SW480 (cell line): ENCODE measurements around the gene XRN2.

Experiments used
- DNase-seq: peaks from one replicate; pipeline ENCODE4 v3.0.0-alpha.2; 2016; ENCODE audit warnings: low spot score

Gene XRN2

DNA sequence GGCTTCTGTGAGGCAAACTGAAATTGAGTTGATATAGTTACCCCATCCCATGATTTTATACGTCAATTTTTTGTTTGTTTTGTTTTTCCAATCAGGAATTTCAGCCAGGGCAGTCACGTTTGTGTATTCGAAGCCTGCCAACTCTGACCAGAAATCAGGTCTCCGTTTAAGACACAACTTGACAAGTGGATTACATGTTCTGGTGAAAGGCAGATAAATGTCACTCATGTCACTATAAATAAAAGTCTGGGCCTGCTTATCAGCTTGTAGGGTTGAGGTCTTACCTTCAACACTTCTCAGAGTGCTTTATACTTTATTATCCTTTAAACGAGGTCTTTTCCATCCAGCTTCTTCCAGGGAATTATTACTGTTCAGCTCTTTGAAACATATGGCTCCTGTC lies 8.4 kb upstream of the XRN2 start:
- DNase-seq: no peak

DNA sequence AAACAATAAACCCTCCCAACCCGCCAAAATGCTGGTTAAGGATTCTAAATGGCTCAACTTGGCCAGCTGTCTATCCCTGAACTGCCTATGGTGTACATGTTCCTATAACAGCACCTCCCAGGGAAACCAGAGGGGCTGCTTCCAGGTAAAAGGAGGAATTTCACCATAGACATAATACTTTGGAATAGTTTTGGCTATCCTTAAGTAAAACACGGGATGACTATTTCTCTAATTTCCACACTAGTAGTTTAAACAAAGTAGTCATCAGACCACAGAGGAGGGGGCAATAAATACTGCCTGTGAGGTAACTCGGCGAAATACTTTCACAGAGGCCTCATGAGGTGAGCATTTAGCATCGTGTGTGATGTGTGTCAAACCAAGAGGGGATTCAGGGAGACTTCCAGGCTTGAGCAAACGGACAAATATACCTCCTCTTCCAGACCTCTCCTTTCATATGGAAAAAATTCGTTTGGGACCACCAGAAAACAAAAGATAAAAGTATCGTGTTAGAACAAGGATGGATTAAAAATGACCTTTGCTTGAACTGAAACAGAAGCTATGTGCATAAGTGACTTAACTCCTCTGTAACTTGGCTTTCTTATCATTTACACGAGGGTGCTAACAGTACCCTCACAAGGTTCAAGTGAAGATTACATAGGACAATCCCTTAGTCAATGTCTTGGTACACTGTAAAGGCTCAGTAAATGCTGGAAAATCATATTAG lies 1.0 kb upstream of the XRN2 start:
- no peak for DNase-seq

- DNase-seq: no peak
These were observed 469 bp upstream of the XRN2 start for GRCh38 chr20:21302664-21303060.

GRCh38 chr20:21303872-21304586 lies 898 bp downstream of the XRN2 start:
- no peak for DNase-seq

GRCh38 chr20:21308340-21308739 lies 5.2 kb downstream of the XRN2 start:
- DNase-seq: no peak

DNA sequence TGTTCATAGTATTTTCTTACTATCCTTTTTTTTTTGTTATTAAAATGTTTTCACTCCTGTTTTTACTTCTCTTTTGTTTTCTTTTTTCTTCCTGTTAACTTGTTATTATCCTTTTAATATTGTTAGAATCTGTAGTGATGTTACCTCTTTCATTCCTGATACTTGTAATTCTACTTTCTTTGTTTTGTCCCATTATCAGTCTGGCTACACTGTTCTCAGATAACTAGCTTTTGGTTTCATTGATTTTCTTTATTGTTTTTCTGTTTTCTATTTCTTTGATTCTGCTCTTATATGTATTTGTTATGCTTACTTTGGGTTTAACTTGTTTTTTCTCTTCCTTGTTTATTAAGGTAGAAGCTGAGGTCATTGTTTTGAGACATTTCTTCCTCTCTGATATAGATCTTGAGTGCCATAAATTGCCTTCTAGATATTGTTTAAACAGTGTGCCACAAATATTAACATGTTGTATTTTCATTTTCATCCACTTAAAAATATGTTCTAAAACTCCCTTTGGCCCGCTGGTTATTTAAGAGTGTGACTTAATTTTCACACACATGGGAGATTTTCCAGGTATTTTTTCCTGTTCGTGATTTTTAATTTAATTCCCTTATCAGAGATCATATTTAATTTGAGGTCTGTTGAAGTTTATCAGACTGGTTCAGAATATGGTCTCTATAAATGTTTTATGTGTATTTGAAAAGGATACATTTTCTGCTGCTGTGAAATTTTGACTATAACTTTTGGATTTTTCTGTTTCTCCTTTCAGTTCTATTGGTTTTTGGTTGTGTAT lies 6.7 kb downstream of the XRN2 start:
- DNase-seq: no peak

DNA sequence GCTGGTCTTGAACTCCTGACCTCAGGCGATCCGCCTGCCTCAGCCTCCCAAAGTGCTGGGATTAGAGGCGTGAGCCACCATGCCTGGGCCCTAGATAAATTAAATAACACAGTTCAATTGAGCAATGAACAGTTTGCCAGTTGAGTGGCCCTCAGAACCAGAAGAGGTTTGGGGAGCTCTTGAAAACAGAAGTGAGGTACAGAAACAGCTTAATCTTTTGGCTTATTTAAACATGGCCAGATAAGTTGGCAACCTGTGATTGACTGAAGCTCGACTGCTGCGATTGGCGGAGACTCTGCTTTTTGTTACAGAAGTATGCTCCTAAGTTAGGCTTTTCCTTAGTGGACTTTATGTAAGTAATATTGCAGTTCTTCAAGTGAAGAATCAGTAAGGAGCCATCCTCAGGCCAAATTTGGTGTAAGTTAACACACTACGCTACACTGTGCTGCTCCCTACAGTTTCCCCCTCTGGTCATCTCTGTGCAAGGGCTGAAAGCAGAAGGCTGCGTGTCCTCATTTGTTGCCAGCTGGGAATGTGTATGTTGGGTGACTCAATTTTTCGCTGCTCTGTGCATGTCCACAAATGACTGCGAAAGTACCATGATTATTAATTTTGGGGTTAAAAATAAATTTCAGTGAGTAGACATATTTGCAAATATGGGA lies 9.8 kb downstream of the XRN2 start:
- DNase-seq: no peak

DNA sequence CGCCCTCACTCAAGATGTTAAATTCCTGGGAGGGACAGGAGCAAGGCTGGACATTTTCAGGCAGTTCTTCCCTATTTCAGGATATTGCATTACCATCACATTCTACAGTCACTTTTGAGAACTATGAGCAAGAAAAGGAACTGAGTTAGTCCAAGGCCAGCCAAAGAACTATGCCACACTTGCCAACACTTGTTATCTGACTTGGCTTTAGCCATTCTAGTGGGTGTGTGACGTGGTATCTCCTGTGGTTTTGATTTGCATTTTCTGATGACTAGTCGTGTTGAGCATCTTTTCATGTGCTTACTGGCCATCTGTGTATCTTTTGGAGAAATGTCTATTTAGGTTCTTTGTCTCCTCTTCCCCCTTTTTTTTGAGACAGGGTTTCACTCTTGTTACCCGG lies 12.0 kb downstream of the XRN2 start:
- DNase-seq: peak; percentile 46

DNA sequence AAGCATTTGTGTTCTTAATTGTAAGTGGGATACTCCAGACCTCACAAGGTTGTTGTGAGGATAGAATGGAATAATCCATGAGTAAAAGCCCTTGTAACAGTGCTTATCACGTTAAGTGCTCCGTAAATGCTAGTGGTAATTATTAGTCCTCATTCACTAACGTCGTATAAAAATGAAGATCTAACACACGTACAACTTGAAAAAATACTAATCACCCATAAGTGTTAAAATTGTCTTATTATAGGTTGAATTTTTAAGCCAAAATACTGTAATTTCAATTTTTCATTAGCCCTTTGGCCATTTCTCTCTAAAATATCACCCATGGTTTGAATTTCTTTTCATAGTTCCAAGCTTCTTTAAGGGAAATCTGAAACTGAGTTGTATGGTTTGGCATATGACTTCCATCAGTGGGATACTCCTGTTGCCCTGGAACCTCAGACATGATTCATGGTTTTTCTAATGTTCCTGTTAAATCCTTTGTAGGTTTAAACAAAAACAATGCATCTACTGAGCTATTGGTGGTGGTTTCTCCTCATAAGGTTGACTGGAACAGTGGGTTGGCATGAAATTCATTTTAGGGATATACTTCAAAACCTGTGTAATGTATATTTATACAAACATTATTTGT lies 19.1 kb downstream of the XRN2 start:
- DNase-seq: no peak

DNA sequence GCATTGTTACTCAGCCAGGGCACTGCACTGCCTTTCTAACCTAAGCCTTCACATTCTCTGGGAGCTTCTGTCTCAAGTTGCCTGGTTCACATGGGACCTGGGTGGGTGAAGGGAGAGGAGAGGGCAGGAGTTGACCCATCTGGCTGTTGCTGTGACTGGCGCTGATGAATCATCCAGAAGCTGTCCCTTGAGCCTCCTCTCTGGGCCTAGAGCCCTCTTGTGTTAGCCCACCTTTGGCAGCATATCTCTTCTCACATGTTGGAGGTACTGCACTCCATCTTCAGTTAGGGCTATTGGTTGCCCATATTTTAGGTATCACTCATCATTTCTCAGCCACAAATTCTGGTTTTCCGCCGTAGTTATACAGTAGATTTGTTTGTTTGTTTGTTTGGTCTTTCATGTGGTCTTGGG lies 19.8 kb downstream of the XRN2 start:
- peak; percentile 62 for DNase-seq

DNA sequence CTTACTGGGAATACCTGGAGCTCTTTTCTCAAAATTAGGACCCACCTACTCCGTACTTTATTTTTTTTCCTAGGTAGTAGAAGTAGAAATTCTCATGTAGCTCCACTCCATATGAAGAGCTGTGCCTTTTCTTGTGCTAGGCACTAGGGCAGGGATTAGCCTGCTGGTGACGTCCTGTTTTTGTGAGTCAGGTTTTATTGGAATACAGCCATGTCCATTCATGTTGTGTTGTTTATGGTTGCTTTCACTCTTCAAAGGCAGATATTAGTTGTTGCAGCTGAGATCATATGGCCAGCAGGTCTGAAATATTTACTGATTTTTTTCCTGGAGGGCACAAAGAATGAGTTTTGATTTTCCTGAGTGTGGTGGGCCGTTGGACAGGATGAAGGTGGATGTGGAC lies 20.5 kb downstream of the XRN2 start:
- DNase-seq: peak; percentile 70

DNA sequence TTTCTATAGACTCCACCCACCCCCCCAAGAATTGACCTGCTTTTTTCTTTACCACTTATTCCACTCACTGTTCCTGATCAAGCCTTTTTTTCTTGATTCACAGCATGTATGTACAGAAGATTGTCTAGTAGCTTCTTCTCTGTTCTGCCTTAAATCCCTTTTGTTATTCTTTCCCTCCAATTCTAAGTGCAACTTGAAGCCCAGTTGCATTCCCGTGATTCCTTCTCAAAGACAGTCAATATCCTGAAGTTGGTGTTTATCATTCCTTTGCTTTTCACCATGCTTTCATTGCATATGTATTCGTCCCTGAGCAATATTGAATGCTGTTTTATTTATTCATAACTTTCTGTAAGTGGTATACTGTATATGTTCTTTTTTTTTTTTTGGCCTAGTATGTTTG lies 21.0 kb downstream of the XRN2 start:
- DNase-seq: no peak

- no peak for DNase-seq
These were observed 22.2 kb downstream of the XRN2 start for GRCh38 chr20:21325296-21325695.

DNA sequence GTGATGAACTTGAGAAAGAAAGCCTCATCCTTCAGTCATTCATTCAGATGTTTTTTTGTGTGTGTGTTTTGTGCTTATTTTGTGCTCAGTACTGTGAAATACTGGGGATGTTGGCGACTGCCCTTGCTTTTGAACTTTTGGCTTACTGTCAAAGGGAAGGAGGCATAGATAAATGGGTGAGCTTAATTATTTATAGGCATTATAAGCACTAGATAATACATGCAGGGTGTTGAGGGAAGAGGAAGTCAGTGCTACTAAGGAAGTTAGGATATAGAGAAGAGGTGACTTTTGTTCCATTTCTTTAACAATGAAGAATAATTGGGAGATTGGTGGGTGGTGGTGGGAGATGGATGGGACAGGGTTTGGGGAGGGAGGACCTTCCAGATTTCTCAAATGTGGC lies 23.6 kb downstream of the XRN2 start:
- DNase-seq: no peak

DNA sequence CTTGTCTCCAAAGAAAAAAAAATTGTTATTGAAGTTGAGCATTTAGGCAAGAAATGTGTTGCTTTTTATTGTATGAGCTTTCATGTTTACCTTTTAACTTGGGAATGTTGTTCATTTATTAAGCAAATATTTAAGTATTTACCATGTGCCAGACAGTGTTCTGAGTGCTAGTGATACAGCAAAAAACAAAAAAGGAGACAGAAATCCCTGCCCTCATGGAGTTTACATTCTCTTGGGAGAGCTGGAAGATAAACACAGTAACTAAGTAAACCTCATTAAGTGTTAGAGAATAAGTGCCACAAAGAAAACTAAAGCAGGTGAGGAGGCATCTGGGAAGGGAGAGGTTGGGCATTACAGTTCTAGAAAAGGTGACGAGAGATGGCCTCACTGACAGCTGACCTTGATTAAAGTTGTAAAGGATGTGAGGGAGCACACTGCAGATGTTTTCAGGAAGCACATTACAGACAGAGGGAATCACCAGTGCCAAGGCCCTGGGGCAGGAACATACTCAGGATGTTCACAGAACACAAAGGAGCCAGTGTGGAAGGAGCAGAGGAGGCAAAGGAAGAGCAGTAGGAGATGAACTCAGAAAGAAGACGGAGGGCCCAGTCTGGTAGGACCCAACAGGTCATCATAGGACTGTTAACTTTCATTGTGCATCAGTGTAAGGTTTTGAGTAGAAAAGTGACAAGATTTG lies 33.5 kb downstream of the XRN2 start:
- DNase-seq: no peak

GRCh38 chr20:21338291-21338690 lies 35.2 kb downstream of the XRN2 start:
- no peak for DNase-seq

DNA sequence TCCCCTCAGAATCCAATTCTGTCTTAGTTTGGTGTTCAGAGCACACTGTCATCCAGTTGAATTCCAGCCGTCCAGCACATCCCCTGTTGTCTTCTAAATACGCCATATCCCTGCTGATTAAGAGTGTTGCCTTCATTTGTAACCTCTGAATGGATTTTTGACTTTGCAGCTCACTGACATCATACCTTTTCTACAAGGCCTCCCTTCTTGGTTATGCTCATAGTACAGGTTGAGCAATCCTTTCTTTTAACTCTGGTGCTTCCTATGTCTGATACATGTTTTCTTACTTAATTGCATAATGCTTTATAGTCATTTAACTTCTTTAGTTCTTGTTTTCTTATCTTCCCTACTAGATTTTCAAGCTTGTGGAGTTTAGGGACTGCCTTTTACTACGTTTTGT lies 36.4 kb downstream of the XRN2 start:
- no peak for DNase-seq

DNA sequence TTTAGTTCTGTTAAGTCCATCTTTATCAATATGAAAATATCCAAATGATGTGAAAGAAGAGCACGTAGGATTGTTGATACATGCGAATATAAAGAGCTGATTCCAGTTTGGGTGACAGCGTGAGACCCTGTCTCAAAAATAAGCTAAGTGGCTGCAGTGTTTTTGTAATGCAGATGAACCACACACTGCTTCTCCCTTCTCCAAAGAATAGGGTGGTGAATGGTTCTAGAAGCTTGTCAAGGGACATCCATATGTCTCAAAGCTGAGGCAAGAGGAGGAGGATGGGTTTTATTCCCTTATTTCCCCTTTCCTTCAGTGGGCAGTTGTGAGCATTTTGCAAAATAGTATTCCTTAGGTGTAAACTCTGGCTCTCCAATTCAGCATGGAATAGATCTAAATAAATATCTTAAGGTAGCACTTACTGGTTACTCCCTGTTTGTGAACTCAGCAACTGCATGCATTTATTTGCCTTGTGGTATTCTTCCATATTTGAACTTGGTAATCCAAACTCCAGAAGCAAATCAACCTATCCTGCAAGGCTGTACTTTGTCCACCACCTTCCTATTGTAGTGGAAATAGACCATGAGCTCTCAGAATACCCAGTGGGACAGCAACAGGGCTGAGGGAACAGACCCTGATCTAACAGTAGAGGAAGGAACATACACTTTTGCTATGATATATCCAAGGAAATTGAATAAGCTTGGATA lies 38.0 kb downstream of the XRN2 start:
- DNase-seq: no peak

- no peak for DNase-seq
These were observed 39.7 kb downstream of the XRN2 start for GRCh38 chr20:21342656-21343345.
